Heart left ventricle (tissue), 13 donors: Measurements from ENCODE around the gene KRTAP10-8.

Experiments
- POLR2A ChIP-seq, 2 donors: fragments of 450-650 bp; IDR thresholded peaks; one replicate each; pipeline ENCODE4 v1.6.1; 2017; ENCODE audit warnings: antibody characterized with exemption in 2 of 2, mild to moderate bottlenecking in 2 of 2, moderate library complexity in 2 of 2
- TF ChIP-seq, protein P1 (sequence below), 12 donors: fragments of 200-600 bp; sonication (generic) in 4 of 12; IDR thresholded peaks; one replicate each; pipeline versions ENCODE4 v1.5.0 to v1.8.0; 2018 to 2022; ENCODE audit warnings: antibody characterized with exemption in 12 of 12, mild to moderate bottlenecking in 5 of 12
- donor health status: ischemic (EF 13 %, LVEDD 7.1; RV severe dilation, severe dysfunction).
- donor health status: DM: no; HTN: yes; CAD: no.
- donor health status: DM: no; HTN: no; CAD: no.
- donor health status: ischemic (EF 25% LVEDD 6.9; RV normal size, moderate dysfunction).
- donor health status: ischemic (EF 25% LVEDD 5.7; RV mildly dilated, moderate dysfunction).
- donor health status: ischemic (EF 35%, LVEDD 5.7; RV mildly dilated, moderate dysfunction).
- donor health status: nonischemic (EF 11% LVEDD 7.7; RV severe dilation, severe dysfunction).
- donor health status: DM: yes; HTN: yes; CAD: no.
- donor health status: PGD.
- donor health status: ischemic (EF 29% LVEDD 5.4; RV normal size, mild dysfunction).
- donor health status: nonischemic (EF 23%, LVEDD 6.1; RV moderate dilation, normal function).

DNA sequence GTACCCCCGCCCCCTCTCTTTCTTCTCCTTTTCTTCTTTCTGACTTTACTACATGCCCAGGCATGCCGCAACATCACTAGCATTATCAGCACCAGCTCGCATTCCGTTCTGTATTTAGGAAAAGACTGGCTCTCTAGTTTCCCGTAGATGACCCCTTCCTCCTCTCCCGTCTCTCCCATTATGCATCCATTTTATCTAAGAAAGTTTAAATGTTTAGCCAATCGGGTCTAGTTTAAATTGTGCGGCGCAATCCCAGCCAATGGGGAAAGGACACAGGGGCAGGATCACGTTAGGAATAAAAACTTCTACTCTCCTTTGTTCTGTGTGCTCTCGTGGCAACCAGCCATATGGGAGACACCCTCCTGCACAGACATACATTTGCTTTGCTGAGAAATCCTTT lies 13.8 kb upstream of the KRTAP10-8 start:
- TF ChIP-seq, protein P1, sequence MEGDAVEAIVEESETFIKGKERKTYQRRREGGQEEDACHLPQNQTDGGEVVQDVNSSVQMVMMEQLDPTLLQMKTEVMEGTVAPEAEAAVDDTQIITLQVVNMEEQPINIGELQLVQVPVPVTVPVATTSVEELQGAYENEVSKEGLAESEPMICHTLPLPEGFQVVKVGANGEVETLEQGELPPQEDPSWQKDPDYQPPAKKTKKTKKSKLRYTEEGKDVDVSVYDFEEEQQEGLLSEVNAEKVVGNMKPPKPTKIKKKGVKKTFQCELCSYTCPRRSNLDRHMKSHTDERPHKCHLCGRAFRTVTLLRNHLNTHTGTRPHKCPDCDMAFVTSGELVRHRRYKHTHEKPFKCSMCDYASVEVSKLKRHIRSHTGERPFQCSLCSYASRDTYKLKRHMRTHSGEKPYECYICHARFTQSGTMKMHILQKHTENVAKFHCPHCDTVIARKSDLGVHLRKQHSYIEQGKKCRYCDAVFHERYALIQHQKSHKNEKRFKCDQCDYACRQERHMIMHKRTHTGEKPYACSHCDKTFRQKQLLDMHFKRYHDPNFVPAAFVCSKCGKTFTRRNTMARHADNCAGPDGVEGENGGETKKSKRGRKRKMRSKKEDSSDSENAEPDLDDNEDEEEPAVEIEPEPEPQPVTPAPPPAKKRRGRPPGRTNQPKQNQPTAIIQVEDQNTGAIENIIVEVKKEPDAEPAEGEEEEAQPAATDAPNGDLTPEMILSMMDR (IDR thresholded peaks at IDR 0.05), result no peak
- no peak for TF ChIP-seq POLR2A (IDR thresholded peaks at IDR 0.05)
